MM.1S (cell line): Measurements from ENCODE around the gene OTOP2.
"Not testable (repeated sequence)": the region's sequence is repeated elsewhere in the genome, so short reads cannot be mapped to it uniquely, and the experiment has no call there.

Source experiments
- DNase-seq: peaks from one replicate; pipeline ENCODE4 v3.0.0-alpha.2; 2015
- H2AFZ ChIP-seq: fragments of 300-600 bp; sonication (generic); 2 replicates; pipeline ENCODE4 v1.6.0; 2016; ENCODE audit warnings: antibody characterized with exemption, low read length
- H3F3A ChIP-seq: fragments of 300-600 bp; sonication (generic); 2 replicates; pipeline ENCODE4 v1.6.1; 2016; ENCODE audit warnings: mild to moderate bottlenecking, antibody characterized with exemption, low read length, moderate library complexity, mixed read lengths; ENCODE audit not compliant: insufficient read depth
- H3K27ac ChIP-seq: fragments of 300-600 bp; sonication (generic); 2 replicates; pipeline ENCODE4 v1.5.1; 2016; ENCODE audit warnings: mild to moderate bottlenecking, low read length
- H3K27me3 ChIP-seq: fragments of 300-600 bp; sonication (generic); replicated peaks from 2 replicates; pipeline ENCODE4 v1.6.0; 2016; ENCODE audit warnings: low read length; ENCODE audit not compliant: insufficient read depth
- H3K36me3 ChIP-seq: fragments of 300-600 bp; sonication (generic); replicated peaks from 2 replicates; pipeline ENCODE4 v1.6.1; 2016; ENCODE audit warnings: mild to moderate bottlenecking, low read length, mixed read lengths; ENCODE audit not compliant: insufficient read depth
- H3K4me1 ChIP-seq: fragments of 300-600 bp; sonication (generic); 2 replicates; pipeline ENCODE4 v1.6.1; 2016; ENCODE audit warnings: low read length, mixed read lengths
- H3K4me2 ChIP-seq: fragments of 300-600 bp; sonication (generic); 2 replicates; pipeline ENCODE4 v1.6.0; 2016; ENCODE audit warnings: low read depth, low read length
- H3K4me3 ChIP-seq: fragments of 300-600 bp; sonication (generic); 2 replicates; pipeline ENCODE4 v1.5.1; 2016; ENCODE audit warnings: low read length, mixed read lengths
- H3K79me2 ChIP-seq: fragments of 300-600 bp; sonication (generic); 2 replicates; pipeline ENCODE4 v1.6.1; 2016; ENCODE audit warnings: mixed run types, low read length, mixed read lengths
- H3K9ac ChIP-seq: fragments of 300-600 bp; sonication (generic); 2 replicates; pipeline ENCODE4 v1.6.1; 2016; ENCODE audit warnings: low read length, mixed read lengths
- H3K9me2 ChIP-seq: fragments of 300-600 bp; sonication (generic); replicated peaks from 2 replicates; pipeline ENCODE4 v1.6.1; 2016; ENCODE audit warnings: mild to moderate bottlenecking, low read length, mixed read lengths; ENCODE audit not compliant: insufficient read depth
- H3K9me3 ChIP-seq: fragments of 300-600 bp; sonication (generic); replicated peaks from 2 replicates; pipeline ENCODE4 v1.6.1; 2016; ENCODE audit warnings: mild to moderate bottlenecking, low read length, mixed read lengths; ENCODE audit not compliant: insufficient read depth
- H4K20me1 ChIP-seq: fragments of 300-600 bp; sonication (generic); 2 replicates; pipeline ENCODE4 v1.6.1; 2016; ENCODE audit warnings: mild to moderate bottlenecking, low read length, moderate library complexity, mixed read lengths; ENCODE audit not compliant: insufficient read depth
- EZH2 ChIP-seq: fragments of 300-600 bp; sonication (generic); optimal IDR thresholded peaks from 2 replicates; pipeline ENCODE3; 2017; ENCODE audit warnings: low read depth, mild to moderate bottlenecking, antibody characterized with exemption, low read length, mixed read lengths
- EZH2phosphoT487 ChIP-seq: fragments of 300-600 bp; sonication (generic); IDR thresholded peaks from 2 replicates; pipeline ENCODE4 v1.6.1; 2018; ENCODE audit warnings: antibody characterized with exemption, low read length
- TF ChIP-seq, protein P1 (sequence below): fragments of 300-600 bp; sonication (generic); IDR thresholded peaks from 2 replicates; pipeline ENCODE4 v1.5.1; 2016; ENCODE audit warnings: antibody characterized with exemption, low read length, mixed read lengths

OTOP2 gene

GRCh38 chr17:74903671-74904070, 20.4 kb upstream of the OTOP2 start:
- Histone ChIP-seq H3K79me2 (no peaks in the 10 kb centered on the region), H3K9me3 (no peaks in the 10 kb centered on the region), H3K27me3 (peaks cover 66% of the 10 kb centered on the region), H3F3A (no peaks in the 10 kb centered on the region), H3K4me3 (no peak overlapping the region), H3K4me2 (no peak overlapping the region), H3K27ac (no peak overlapping the region), H3K36me3 (no peaks in the 10 kb centered on the region), H3K9ac (no peak overlapping the region), H3K9me2 (no peaks in the 10 kb centered on the region), H2AFZ (no peak overlapping the region), H3K4me1 (no peaks in the 10 kb centered on the region), H4K20me1 (no peaks in the 10 kb centered on the region)
- TF ChIP-seq, protein P1, sequence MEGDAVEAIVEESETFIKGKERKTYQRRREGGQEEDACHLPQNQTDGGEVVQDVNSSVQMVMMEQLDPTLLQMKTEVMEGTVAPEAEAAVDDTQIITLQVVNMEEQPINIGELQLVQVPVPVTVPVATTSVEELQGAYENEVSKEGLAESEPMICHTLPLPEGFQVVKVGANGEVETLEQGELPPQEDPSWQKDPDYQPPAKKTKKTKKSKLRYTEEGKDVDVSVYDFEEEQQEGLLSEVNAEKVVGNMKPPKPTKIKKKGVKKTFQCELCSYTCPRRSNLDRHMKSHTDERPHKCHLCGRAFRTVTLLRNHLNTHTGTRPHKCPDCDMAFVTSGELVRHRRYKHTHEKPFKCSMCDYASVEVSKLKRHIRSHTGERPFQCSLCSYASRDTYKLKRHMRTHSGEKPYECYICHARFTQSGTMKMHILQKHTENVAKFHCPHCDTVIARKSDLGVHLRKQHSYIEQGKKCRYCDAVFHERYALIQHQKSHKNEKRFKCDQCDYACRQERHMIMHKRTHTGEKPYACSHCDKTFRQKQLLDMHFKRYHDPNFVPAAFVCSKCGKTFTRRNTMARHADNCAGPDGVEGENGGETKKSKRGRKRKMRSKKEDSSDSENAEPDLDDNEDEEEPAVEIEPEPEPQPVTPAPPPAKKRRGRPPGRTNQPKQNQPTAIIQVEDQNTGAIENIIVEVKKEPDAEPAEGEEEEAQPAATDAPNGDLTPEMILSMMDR: no peak
- TF ChIP-seq EZH2phosphoT487: no peak
- TF ChIP-seq EZH2: no peak
- DNase-seq: no peak

DNA sequence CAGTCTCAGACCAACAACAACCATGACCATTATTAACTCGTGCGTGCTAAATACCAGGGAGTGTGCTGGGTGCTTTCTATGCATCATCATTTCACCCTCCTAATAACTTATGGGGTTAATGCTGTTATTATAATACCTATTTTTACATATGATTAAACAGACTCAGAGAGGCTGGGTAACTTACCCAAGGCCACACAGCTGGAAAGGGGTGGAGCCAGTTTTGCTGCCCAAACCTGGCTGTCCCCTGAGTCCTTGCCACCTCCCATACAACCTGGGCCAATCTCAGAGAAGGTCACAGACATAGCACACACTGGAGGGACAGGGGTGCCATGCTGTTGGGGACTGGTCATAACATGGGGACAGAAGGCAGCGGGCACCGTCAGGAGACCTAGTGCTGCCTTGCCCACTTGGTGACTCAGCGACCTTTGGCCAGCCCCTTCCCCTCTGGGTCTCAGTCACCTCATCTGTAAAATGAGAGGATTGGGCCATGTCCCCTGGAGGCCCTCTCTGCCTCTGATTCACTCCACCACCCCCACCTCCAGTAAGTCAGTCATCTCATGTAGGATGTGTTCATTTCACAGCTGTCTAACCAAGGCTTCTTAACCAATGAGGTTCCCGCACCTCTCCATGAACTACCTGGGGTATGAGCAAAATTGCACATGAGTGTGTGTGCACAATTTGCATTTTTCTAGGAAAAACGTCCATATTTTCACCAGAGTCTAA, 19.2 kb upstream of the OTOP2 start:
- Histone ChIP-seq H3K27ac (no peak overlapping the region), H3K4me1 (no peaks in the 10 kb centered on the region), H3F3A (no peaks in the 10 kb centered on the region), H3K79me2 (no peaks in the 10 kb centered on the region), H3K9ac (no peak overlapping the region), H3K4me2 (no peak overlapping the region), H2AFZ (no peak overlapping the region), H3K9me2 (no peaks in the 10 kb centered on the region), H4K20me1 (no peaks in the 10 kb centered on the region), H3K27me3 (peaks cover 57% of the 10 kb centered on the region), H3K36me3 (no peaks in the 10 kb centered on the region), H3K4me3 (no peak overlapping the region), H3K9me3 (no peaks in the 10 kb centered on the region)
- no peak for DNase-seq
- no peak for TF ChIP-seq EZH2
- TF ChIP-seq EZH2phosphoT487: no peak
- TF ChIP-seq, protein P1: no peak

GRCh38 chr17:74906214-74906793, 17.8 kb upstream of the OTOP2 start:
- H3K9ac ChIP-seq, H4K20me1 ChIP-seq, H3K36me3 ChIP-seq, H3K27ac ChIP-seq, H3K9me2 ChIP-seq, H2AFZ ChIP-seq, DNase-seq, H3K4me3 ChIP-seq, H3K4me2 ChIP-seq, H3F3A ChIP-seq, H3K4me1 ChIP-seq, H3K79me2 ChIP-seq, H3K9me3 ChIP-seq: not testable (repeated sequence)
- H3K27me3 ChIP-seq: peaks cover 49% of the 10 kb centered on the region

- no peak overlapping the region for H3K4me3 ChIP-seq
- no peaks in the 10 kb centered on the region for H3K4me1 ChIP-seq
- no peak for DNase-seq
- H3K9me2 ChIP-seq: no peaks in the 10 kb centered on the region
- no peaks in the 10 kb centered on the region for H3F3A ChIP-seq
- no peaks in the 10 kb centered on the region for H3K79me2 ChIP-seq
- H2AFZ ChIP-seq: no peak overlapping the region
- H3K9ac ChIP-seq: no peak overlapping the region
- H3K27ac ChIP-seq: no peak overlapping the region
- H3K27me3 ChIP-seq: peaks cover 46% of the 10 kb centered on the region
- H4K20me1 ChIP-seq: no peaks in the 10 kb centered on the region
- H3K36me3 ChIP-seq: no peaks in the 10 kb centered on the region
- no peaks in the 10 kb centered on the region for H3K9me3 ChIP-seq
- H3K4me2 ChIP-seq: no peak overlapping the region
- TF ChIP-seq EZH2phosphoT487: no peak
- TF ChIP-seq, protein P1: no peak
- no peak for TF ChIP-seq EZH2
These were observed 17.1 kb upstream of the OTOP2 start for GRCh38 chr17:74907012-74907411.

DNA sequence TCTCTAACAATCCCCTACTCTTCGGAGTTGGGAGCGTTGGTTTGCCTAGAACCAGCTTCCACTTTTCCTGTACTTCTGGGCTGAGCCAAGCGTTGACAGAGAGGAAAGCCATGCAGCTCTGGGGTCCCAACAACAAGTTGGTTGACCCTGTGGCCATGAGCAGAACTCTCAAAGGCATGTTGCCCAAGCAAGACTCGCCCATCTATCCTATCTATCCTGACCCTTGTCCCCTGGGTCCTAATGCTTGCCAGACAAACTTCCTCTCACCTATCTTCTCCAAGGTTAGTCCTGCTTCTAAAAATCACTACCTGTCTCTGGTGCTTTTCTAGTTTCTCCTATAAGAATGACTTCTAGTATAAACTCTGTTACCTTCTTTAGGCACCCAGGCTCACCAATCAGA, 15.0 kb upstream of the OTOP2 start:
- not testable (repeated sequence) for H3K9me3 ChIP-seq, H3K9ac ChIP-seq, H3K36me3 ChIP-seq, H3K79me2 ChIP-seq, H3K4me3 ChIP-seq, H3K4me1 ChIP-seq, H4K20me1 ChIP-seq, H2AFZ ChIP-seq, H3K27ac ChIP-seq, H3K9me2 ChIP-seq, H3F3A ChIP-seq, DNase-seq, H3K4me2 ChIP-seq
- H3K27me3 ChIP-seq: peaks cover 30% of the 10 kb centered on the region
